Parietal lobe (tissue), 2 donors: ENCODE results near the gene ZFY. TPM values are rescaled to one million over a fixed set of nuclear protein-coding genes. Genes with fewer than 3 reads are reported as not detected.

ENCODE experiments used
- small RNA-seq: library from RNA; depleted of rRNA; stranded (forward); fragments of <200 nt; gene quantifications from one replicate; pipeline ENCODE3, GENCODE V24; 2014; ENCODE audit warnings: low replicate concordance
- total RNA-seq: library from RNA; depleted of rRNA; stranded (reverse); fragments of >200 nt; gene quantifications from one replicate; pipeline ENCODE4 v1.2.3, GENCODE V29; 2014

The ZFY gene
- 31.3 TPM for total RNA-seq

GRCh38 chrY:2934861-2935715, at the start of gene ZFY:
ZFY (plus strand) TSS chrY:2935381; CDS start chrY:2953937, 18,556 bp downstream.

Small RNA genes lying within 50 kb of the gene (small RNA-seq; reads per million reads assigned to genes)
- gene EEF1A1P41 = not detected

Other genes with a start within 250 kb of the ZFY start
- 0.63 TPM for gene SRY, start 147.7 kb upstream of the ZFY start, total RNA-seq
- 172 TPM for gene RPS4Y1, start 93.8 kb upstream of the ZFY start, total RNA-seq